Body of pancreas (tissue), 4 donors: Measurements from ENCODE around the gene TBC1D10B. TPM values are rescaled to one million over a fixed set of nuclear protein-coding genes. Genes with fewer than 3 reads are reported as not detected.

Source experiments
- ATAC-seq: fragments of 150-250 bp; one replicate; pipeline ENCODE4 v1.9.1; 2016
- DNase-seq, 4 donors: peaks; one replicate each; pipeline ENCODE4 v3.0.0-alpha.2; 2019
- H3K27ac ChIP-seq, 4 donors: fragments of 200-600 bp; sonication (generic); 1 replicate in 3 of 4; 2 replicates in 1 of 4; pipeline versions ENCODE4 v1.5.1 to v1.6.1; 2016 to 2019; ENCODE audit warnings: mild to moderate bottlenecking in 1 of 4, mixed read lengths in 1 of 4, moderate library complexity in 1 of 4
- H3K27me3 ChIP-seq, 2 donors: fragments of 200-600 bp; sonication (generic); one replicate each; pipeline ENCODE4 v1.6.0; 2016; ENCODE audit warnings: mild to moderate bottlenecking in 1 of 2
- H3K36me3 ChIP-seq, 2 donors: fragments of 200-600 bp; sonication (generic); replicated peaks in 1 of 2; 2 replicates each; pipeline ENCODE4 v1.5.1; 2016; ENCODE audit warnings: low read depth in 2 of 2; ENCODE audit not compliant: insufficient read depth in 1 of 2
- H3K4me1 ChIP-seq: fragments of 200-600 bp; sonication (generic); one replicate; pipeline ENCODE4 v1.6.0; 2016
- H3K4me3 ChIP-seq, 2 donors: fragments of 200-600 bp; sonication (generic); 1 replicate in 1 of 2; 2 replicates in 1 of 2; pipeline ENCODE4 v1.5.1; 2016 to 2019
- H3K9me3 ChIP-seq, 3 donors: fragments of 200-600 bp; sonication (generic); 1 replicate in 2 of 3; 2 replicates in 1 of 3; pipeline ENCODE4 v1.5.1; 2016
- CTCF ChIP-seq, 7 experiments: fragments of 450-650 bp in 4 of 7; fragments of 200-600 bp in 3 of 7; sonication (generic) in 3 of 7; IDR thresholded peaks; one replicate each; pipeline ENCODE4 v1.5.1; 2016 to 2019; ENCODE audit warnings: antibody characterized with exemption in 7 of 7
- POLR2A ChIP-seq, 3 donors: fragments of 450-650 bp; IDR thresholded peaks; one replicate each; pipeline ENCODE4 v1.6.1; 2016; ENCODE audit warnings: antibody characterized with exemption in 3 of 3, mild to moderate bottlenecking in 2 of 3
- WGBS, 2 donors: methylation state at CpG; one replicate each; pipeline ENCODE4 v1.1.5; 2017; 5-methylcytosine and 5-hydroxymethylcytosine counted together
- intact Hi-C: fragments of 100-400 bp; cut with DNase I; formaldehyde crosslinking; loops from one replicate; pipeline ENCODE4 v1.15.1; 2023
- total RNA-seq, 2 donors: library from RNA; depleted of rRNA; stranded (reverse); fragments of >200 nt; gene quantifications; one replicate each; pipeline ENCODE4 v1.1.0, GENCODE V29; 2016

The TBC1D10B gene
- total RNA-seq, 2 donors from 2014 or later = 17.9 to 22.1 TPM

GRCh38 chr16:30366511-30366910, 3.8 kb downstream of the TBC1D10B start:
- peaks cover 33% of the 10 kb centered on the region for H3K4me1 ChIP-seq
- H3K36me3 ChIP-seq = no peaks in the 10 kb centered on the region
- WGBS, 2 donors = 82 to 94% methylated on average over 4 of the region's 4 CpGs
- H3K27me3 ChIP-seq = no peaks in the 10 kb centered on the region
- no peak overlapping the region for H3K4me3 ChIP-seq
- DNase-seq = no peak
- no peak overlapping the region for H3K27ac ChIP-seq
- H3K9me3 ChIP-seq = no peaks in the 10 kb centered on the region
- no peak for TF ChIP-seq CTCF (IDR thresholded peaks at IDR 0.05)
- no peak for TF ChIP-seq POLR2A (IDR thresholded peaks at IDR 0.05)
- intact Hi-C loops = no loop called here
- no peak for ATAC-seq

- 90 to 92% methylated on average over 6 to 10 of the region's 10 CpGs for WGBS, 2 donors
- H3K36me3 ChIP-seq = no peaks in the 10 kb centered on the region
- ATAC-seq (no peak), DNase-seq (no peak)
- no peak overlapping the region for H3K27ac ChIP-seq
- TF ChIP-seq CTCF (IDR thresholded peaks at IDR 0.05) = no peak
- no peak for TF ChIP-seq POLR2A (IDR thresholded peaks at IDR 0.05)
- no peaks in the 10 kb centered on the region for H3K9me3 ChIP-seq
- no peaks in the 10 kb centered on the region for H3K27me3 ChIP-seq
- H3K4me1 ChIP-seq = peaks cover 27% of the 10 kb centered on the region
- no peak overlapping the region for H3K4me3 ChIP-seq
- intact Hi-C loops = no loop called here
These were observed 5.1 kb downstream of the TBC1D10B start for GRCh38 chr16:30365200-30365599.

GRCh38 chr16:30361180-30361579, 9.1 kb downstream of the TBC1D10B start:
- ATAC-seq (no peak), DNase-seq (no peak)
- no peak overlapping the region for H3K4me3 ChIP-seq
- peaks cover 10% of the 10 kb centered on the region for H3K4me1 ChIP-seq
- no peak overlapping the region for H3K27ac ChIP-seq
- no peaks in the 10 kb centered on the region for H3K9me3 ChIP-seq
- H3K36me3 ChIP-seq = peaks cover 0 to 5% of the 10 kb centered on the region in 2 donors
- 94 to 96% methylated on average over 7 of the region's 7 CpGs for WGBS, 2 donors
- H3K27me3 ChIP-seq = no peaks in the 10 kb centered on the region
- intact Hi-C loops = no loop called here
- TF ChIP-seq POLR2A (IDR thresholded peaks at IDR 0.05) = no peak
- no peak for TF ChIP-seq CTCF (IDR thresholded peaks at IDR 0.05)

- Histone ChIP-seq H3K27me3 (no peaks in the 10 kb centered on the region), H3K9me3 (no peaks in the 10 kb centered on the region), H3K27ac (no peak overlapping the region), H3K4me3 (no peak overlapping the region), H3K4me1 (peaks cover 18% of the 10 kb centered on the region), H3K36me3 (peaks cover 0 to 5% of the 10 kb centered on the region in 2 donors)
- no peak for DNase-seq
- ATAC-seq = no peak
- TF ChIP-seq POLR2A (IDR thresholded peaks at IDR 0.05) (no peak), CTCF (IDR thresholded peaks at IDR 0.05) (no peak)
- 77 to 88% methylated on average over 5 to 6 of the region's 6 CpGs for WGBS, 2 donors
- intact Hi-C loops = no loop called here
These were observed 10.5 kb downstream of the TBC1D10B start for GRCh38 chr16:30359871-30360170.

- no peak for ATAC-seq
- no peak overlapping the region for H3K27ac ChIP-seq
- no peaks in the 10 kb centered on the region for H3K9me3 ChIP-seq
- no peak for TF ChIP-seq CTCF (IDR thresholded peaks at IDR 0.05)
- TF ChIP-seq POLR2A (IDR thresholded peaks at IDR 0.05) = no peak
- H3K4me1 ChIP-seq = peaks cover 22% of the 10 kb centered on the region
- H3K36me3 ChIP-seq = peaks cover 0 to 5% of the 10 kb centered on the region in 2 donors
- no peak for DNase-seq
- intact Hi-C loops = no loop called here
- no peaks in the 10 kb centered on the region for H3K27me3 ChIP-seq
- no peak overlapping the region for H3K4me3 ChIP-seq
- 86 to 92% methylated on average over 13 to 22 of the region's 28 CpGs for WGBS, 2 donors
These were observed 11.1 kb downstream of the TBC1D10B start for GRCh38 chr16:30358990-30359870.
